Measurements from ENCODE around the gene ZNF148.
A peak's percentile ranks its signal among the peaks of the same experiment; 100 is the strongest.

The ZNF148 gene

GRCh38 chr3:125186800-125187598 lies 188.1 kb downstream of the ZNF148 start (continued):
- TF ChIP-seq INSM2 (tag by site-specific recombination; IDR thresholded peaks at IDR 0.05) (no peak), GLI2 (tag by site-specific recombination; IDR thresholded peaks at IDR 0.05; ENCODE audit: borderline replicate concordance, low read depth) (no peak), ZSCAN4 (tag by site-specific recombination; IDR thresholded peaks at IDR 0.05) (no peak), ZNF341 (tag by site-specific recombination; IDR thresholded peaks at IDR 0.05; ENCODE audit: low read depth) (no peak), ZNF132 (tag by site-specific recombination; IDR thresholded peaks at IDR 0.05; ENCODE audit: borderline replicate concordance) (no peak)

- ChIA-PET POLR2A (no interaction called here), CTCF (no interaction called here)
- peak; percentile 38; the same call in 1 of the 2 replicates for TF ChIP-seq EGR2 (tag by site-specific recombination; IDR thresholded peaks at IDR 0.05; ENCODE audit: low read depth)
- no peak for TF ChIP-seq ZSCAN16 (tag by site-specific recombination; IDR thresholded peaks at IDR 0.05)
- peak; percentile 61 for TF ChIP-seq GLIS1 (tag by site-specific recombination; IDR thresholded peaks at IDR 0.05)
- peak; percentile 65 for TF ChIP-seq ZFHX2 (tag by site-specific recombination; conservative IDR thresholded peaks at IDR 0.05)
- no peak for TF ChIP-seq ZNF23 (tag by site-specific recombination; IDR thresholded peaks at IDR 0.05; ENCODE audit: borderline replicate concordance)
- TF ChIP-seq REST (tag by site-specific recombination; IDR thresholded peaks at IDR 0.05), result no peak
- no peak for TF ChIP-seq ZSCAN4 (tag by site-specific recombination; IDR thresholded peaks at IDR 0.05)
- TF ChIP-seq ZBTB8A (tag by site-specific recombination; IDR thresholded peaks at IDR 0.05), result no peak
- no peaks in the 10 kb centered on the region for H3K9me3 ChIP-seq (ENCODE audit: control insufficient read depth, insufficient read depth, low read depth, low read length)
- H3K4me3 ChIP-seq (ENCODE audit: low read depth, low read length), result no peak overlapping the region
- H3K27ac ChIP-seq (ENCODE audit: extremely low read depth, low read depth, low read length), result no peak overlapping the region
- H3K4me1 ChIP-seq (ENCODE audit: control insufficient read depth, insufficient read depth, low read length), result no peaks in the 10 kb centered on the region
- no peaks in the 10 kb centered on the region for H3K36me3 ChIP-seq (ENCODE audit: control insufficient read depth in 2 of 2, insufficient read depth in 1 of 2, low read length in 2 of 2)
Observed at GRCh38 chr3:125186261-125186787, 188.8 kb downstream of the ZNF148 start.

GRCh38 chr3:125185805-125186204 lies 189.3 kb downstream of the ZNF148 start:
- H3K36me3 ChIP-seq (ENCODE audit: control insufficient read depth in 2 of 2, insufficient read depth in 1 of 2, low read length in 2 of 2), result no peaks in the 10 kb centered on the region
- H3K4me1 ChIP-seq (ENCODE audit: control insufficient read depth, insufficient read depth, low read length), result no peaks in the 10 kb centered on the region
- no peaks in the 10 kb centered on the region for H3K9me3 ChIP-seq (ENCODE audit: control insufficient read depth, insufficient read depth, low read depth, low read length)
- ChIA-PET CTCF (no interaction called here), POLR2A (no interaction called here)
- no peak overlapping the region for H3K4me3 ChIP-seq (ENCODE audit: low read depth, low read length)
- H3K27ac ChIP-seq (ENCODE audit: extremely low read depth, low read depth, low read length), result no peak overlapping the region
- no peak for TF ChIP-seq ZNF701 (tag by site-specific recombination; IDR thresholded peaks at IDR 0.05)
- TF ChIP-seq KLF10 (tag by site-specific recombination; IDR thresholded peaks at IDR 0.05), result no peak
- no peak for TF ChIP-seq ZNF350 (tag by site-specific recombination; IDR thresholded peaks at IDR 0.05)
- TF ChIP-seq REST (tag by site-specific recombination; IDR thresholded peaks at IDR 0.05), result no peak
- no peak for TF ChIP-seq ZNF488 (tag by site-specific recombination; IDR thresholded peaks at IDR 0.05)
- TF ChIP-seq ZNF140 (tag by site-specific recombination; IDR thresholded peaks at IDR 0.05), result no peak
- TF ChIP-seq GLIS2 (tag by site-specific recombination; IDR thresholded peaks at IDR 0.05), result no peak
- TF ChIP-seq GLI2 (tag by site-specific recombination; IDR thresholded peaks at IDR 0.05; ENCODE audit: borderline replicate concordance, low read depth), result no peak

Data from HEK293 (cell line).